GM21360 (cell line): ENCODE results near the gene ESR2.
"Not testable (repeated sequence)": the region's sequence is repeated elsewhere in the genome, so short reads cannot be mapped to it uniquely, and the experiment has no call there.

Source experiments
- ATAC-seq: cut with Tn5 transposase; IDR thresholded peaks from one replicate; pipeline ENCODE4 v1.9.1; 2021; ENCODE audit warnings: mild to moderate bottlenecking, moderate library complexity; ENCODE audit not compliant: unreplicated experiment

Gene ESR2

GRCh38 chr14:64201296-64201695 lies 92.9 kb downstream of the ESR2 start:
- no peak for ATAC-seq

DNA sequence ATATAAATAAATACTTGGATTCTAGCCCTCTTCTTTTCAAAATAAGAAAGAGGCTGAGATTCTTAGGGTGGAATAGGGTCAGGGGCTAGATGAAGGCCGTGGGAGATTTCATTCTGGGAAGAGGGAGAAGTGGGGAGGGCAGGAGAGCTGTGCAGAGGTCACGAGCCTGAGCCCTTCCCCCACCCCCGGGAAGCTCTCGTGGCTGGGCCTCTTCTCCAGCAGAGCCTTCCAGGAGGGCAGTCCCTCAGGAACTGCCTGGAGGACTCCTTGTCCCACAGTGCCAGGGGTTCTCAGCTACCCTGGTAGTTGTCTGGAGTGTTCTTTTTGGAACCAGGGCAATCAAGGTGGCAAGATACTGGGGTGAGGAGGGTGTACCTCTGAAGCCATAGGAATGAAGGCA lies 94.0 kb downstream of the ESR2 start:
- ATAC-seq, result no peak

DNA sequence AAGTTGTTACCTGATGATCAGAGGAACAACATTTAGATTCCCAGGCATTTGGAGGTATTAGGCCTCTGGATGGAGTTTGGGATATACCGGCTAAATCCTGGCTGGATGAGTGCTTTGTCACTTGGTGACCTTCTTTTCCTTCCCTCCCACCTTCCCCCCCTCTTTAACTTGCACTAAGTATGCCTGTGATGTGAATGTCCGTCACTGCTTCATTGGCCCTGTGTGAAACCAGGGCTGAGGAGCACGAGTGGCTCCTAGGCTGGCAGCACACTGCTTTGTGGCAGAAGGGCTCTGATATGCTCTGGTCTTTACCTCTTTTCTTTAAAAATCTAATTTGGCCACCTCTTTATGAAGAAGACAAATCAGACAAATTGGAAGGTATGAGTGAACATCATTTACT lies 95.7 kb downstream of the ESR2 start:
- no peak for ATAC-seq

GRCh38 chr14:64197996-64198395 lies 96.2 kb downstream of the ESR2 start:
- ATAC-seq, result no peak

- ATAC-seq, result peak; percentile 55
Measured at GRCh38 chr14:64196814-64197411, 97.3 kb downstream of the ESR2 start.

DNA sequence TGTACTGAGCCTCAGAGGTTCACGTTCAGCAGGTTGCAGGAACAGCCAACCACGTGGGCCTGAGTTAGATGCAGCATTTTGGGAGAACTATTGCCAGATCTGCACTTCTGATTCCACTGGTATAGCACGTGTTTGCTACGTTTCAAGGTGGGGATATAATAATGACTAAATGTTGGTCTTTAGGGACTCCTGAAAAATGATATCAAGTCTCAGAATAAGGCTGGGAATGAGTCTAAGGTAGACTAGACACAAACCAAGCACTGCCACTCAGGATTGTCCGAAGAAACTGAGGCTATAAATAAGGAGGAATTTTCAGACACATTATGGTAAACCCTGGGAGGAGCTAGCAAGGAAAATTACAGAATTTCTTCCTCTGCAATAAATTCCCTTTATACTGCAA lies 98.1 kb downstream of the ESR2 start:
- no peak for ATAC-seq

- ATAC-seq, result no peak
Measured at GRCh38 chr14:64195199-64195598, 99.0 kb downstream of the ESR2 start.

- no peak for ATAC-seq
Measured at GRCh38 chr14:64194404-64194803, 99.8 kb downstream of the ESR2 start.

GRCh38 chr14:64193821-64194220 lies 100.3 kb downstream of the ESR2 start:
- ATAC-seq, result no peak

GRCh38 chr14:64191756-64192155 lies 102.4 kb downstream of the ESR2 start:
- ATAC-seq, result no peak

- ATAC-seq, result no peak
Measured at GRCh38 chr14:64190974-64191502, 103.1 kb downstream of the ESR2 start.

DNA sequence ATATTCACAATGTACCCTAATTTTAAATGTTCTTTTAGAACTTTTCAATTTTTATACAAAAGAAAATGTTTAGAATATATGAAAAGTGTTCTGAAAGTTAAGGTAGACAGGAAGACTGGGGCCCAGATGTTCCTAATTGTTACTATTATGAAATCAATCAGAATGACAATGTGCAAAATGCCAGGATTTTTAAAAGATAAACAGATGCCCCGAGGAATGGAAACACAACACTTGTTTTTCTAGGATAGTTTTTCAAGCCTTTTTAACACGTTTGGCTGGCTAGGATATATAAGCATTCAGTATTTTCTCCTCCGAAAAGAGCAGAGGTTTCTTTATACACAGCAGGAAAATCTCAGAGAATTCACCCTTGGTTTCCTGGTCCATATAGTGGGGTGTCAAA lies 106.8 kb downstream of the ESR2 start:
- no peak for ATAC-seq

DNA sequence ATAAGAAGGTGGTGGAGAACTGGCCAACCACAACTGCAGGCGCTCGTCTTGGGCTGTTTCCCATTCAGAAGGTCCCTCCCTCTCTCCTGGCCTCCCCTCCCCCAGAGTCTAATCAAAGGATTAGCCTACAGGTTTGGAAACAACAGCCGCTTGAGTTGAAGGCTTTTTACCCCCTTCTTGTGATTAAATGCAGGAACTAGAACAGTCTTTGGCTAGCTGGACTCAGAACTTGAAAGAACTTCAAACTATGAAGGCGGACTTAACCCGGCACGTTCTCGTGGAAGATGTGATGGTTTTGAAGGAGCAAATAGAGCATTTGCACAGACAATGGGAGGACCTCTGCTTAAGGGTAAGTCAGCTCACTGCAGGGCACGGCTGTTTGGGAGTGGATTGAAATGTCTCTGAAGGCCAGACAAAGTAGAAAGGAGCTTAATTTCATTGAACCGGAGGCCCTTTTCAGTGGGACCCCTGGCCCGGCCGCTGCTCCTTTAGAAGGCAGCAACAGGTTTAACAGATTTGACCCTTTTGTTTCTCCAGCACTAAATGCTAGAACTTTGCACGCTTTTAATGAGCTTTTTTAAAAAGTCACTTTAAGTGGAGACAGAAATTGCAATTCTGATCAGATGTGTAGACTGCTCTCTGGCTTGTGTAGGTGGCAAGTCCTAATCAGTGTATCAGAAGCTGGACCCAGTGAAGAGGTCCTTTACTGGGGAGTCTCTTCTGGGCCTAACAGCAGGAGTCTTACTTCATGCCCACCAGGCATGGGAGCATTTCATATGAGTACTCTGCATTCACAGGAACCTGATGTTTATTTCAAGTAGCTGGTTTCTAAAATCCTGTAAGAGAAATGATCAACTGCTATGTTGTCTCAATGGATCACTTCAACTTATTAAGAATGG lies 107.7 kb downstream of the ESR2 start:
- no peak for ATAC-seq

GRCh38 chr14:64185184-64185583 lies 109.0 kb downstream of the ESR2 start:
- no peak for ATAC-seq

DNA sequence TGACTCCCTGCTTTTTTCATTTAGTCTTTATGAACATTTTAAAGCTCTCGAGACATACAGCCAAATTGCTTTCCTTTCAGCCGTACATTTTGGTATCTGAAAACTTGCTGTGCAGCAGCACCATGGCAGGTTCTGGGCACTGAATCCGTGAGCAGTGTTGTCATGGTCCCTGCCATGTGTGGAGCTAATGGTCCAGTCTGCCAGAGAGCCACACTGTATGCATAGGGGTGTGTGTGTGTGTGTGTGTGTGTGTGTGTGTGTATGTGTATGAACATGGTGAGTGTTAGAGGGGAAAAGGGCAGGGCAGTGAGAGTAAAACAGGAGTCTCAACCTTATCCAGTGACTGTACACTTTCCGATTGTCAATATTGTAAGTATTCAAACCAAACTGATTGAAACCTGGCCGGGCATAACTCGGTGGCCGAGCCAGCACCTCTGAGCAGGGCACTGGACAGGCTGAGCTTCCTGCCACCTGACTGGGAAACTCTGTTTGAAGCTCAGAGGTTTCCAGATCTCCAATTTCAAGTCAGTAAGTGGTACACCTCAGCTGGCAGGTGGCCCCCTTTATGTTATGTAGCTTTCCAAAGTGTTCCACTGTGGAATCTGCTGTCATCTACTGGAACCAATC lies 110.0 kb downstream of the ESR2 start:
- no peak for ATAC-seq

GRCh38 chr14:64182908-64183307 lies 111.3 kb downstream of the ESR2 start:
- ATAC-seq, result not testable (repeated sequence)

DNA sequence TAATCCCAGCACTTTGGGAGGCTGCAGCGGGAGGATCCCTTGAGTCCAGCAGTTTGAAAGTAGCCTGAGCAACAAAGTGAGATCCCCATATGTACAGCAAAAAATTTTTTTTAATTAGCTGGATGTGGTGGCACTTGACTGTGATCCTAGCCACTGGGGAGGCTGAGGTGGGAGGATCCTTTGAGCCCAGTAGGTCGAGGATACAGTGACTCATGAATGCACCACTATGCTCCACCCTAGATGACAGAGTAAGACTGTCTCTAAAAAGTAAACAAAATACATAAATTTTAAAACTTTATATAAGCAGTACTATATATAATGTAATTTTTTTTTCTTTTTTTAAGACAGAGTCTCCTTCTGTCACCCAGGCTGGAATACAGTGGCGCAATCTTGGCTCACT lies 115.4 kb downstream of the ESR2 start:
- ATAC-seq, result no peak

DNA sequence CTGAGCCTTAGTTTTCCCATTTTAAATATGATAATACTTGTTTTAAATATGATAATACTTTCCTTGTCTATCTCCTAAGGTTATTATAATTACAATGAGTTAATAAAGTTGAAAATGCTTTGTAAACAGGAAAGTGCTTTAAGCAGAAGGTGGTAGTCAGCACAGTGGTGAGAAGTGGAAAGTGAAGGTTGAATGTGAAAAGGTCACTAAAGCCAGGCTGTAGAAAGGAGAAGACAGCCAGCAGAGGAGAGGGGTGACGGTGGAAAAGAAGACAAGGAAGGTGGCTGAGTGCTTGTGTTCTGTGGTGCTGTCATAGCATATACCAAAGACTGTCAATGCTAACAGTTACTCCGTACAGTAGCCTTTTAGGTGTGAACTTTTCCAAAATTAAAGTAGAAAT lies 117.8 kb downstream of the ESR2 start:
- no peak for ATAC-seq

DNA sequence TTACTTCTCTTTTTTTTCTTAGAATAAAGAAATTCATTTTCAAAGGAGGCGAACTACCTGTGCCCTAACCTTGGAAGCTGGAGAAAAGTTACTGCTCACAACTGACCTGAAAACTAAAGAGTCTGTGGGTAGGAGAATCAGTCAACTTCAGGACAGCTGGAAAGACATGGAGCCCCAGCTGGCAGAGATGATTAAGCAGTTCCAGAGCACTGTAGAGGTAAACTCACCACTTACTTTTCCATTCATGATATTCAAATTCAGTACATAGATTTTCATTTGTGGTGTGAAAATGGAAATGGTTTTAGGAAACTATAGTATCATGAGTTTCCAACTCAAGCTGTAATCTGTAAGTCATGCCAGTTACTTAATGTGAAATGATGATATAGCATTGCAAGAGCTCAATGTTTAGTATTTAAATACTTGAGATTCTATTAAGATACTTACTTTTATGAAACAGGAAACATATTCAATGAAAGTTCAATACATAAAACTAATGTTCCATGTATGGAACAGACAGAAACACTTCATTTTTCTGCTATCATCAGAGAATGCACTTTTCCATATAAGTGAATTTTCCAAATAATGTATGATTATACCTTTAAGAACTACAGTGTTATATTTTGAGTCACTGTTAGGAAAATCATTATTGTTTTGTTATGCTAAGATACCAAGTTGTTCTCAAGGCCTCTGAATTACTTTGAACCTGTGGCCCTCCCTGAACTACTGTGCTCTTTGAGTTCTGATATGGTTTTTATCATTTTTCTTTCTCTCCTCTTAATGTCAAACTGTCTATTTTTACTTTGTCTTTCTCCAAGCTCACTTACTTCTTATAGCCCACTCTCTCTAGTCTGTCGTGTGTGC lies 119.0 kb downstream of the ESR2 start:
- ATAC-seq, result no peak

GRCh38 chr14:64170181-64170580 lies 124.0 kb downstream of the ESR2 start:
- no peak for ATAC-seq

DNA sequence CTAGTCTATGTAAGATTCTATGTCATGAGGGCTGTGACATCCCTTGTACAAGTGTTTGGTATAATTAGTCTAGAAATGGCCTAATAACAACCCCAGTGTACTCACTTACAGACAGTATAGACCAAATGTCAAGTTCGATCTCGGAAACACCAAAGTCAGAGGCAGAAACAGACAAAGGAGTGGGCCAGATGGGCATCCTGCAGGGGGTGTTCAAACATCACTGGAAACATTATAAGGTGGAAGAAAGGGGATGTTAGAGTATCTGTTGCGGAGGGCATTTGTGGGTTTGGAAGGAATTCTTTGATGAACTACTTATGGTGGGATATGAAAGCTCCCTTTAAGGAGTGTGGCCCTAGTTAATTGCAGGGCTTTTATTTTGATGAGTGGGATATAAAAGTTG lies 134.6 kb downstream of the ESR2 start:
- no peak for ATAC-seq
